GM18502 (cell line): ENCODE data around the gene BRSK2.
"Not testable (repeated sequence)": the region's sequence is repeated elsewhere in the genome, so short reads cannot be mapped to it uniquely, and the experiment has no call there.

ENCODE experiments used
- ATAC-seq: cut with Tn5 transposase; IDR thresholded peaks from one replicate; pipeline ENCODE4 v1.9.1; 2021; ENCODE audit warnings: mild to moderate bottlenecking; ENCODE audit not compliant: unreplicated experiment, poor library complexity

BRSK2 gene

DNA sequence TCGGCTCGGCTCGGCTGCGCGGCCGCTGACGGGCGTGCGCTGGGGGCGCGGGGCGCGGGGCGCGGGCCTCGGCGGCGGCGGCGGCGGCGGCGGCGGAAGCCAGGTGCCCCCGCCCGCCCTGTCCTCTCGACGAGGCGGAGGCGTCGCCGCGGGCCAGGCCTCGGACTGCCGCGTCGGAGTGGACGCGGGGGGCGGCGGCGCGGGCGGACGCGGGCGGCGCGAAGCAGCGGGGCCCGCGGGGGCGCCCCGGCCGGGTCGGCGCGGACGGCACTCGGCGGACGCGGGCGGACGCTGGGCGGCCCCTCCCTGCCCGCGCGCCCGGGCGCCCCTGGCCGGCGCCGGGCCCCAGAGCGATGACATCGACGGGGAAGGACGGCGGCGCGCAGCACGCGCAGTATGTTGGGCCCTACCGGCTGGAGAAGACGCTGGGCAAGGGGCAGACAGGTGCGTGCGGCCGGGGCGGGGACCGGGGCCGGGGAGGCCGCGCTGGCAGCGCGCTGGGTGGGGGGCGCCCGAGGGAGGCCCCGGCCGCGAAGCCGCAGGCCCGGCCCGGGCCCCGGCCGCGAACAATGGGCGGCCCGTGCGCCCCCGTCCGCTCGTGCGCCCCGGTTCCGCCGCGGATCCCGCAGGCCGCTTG is at the start of gene BRSK2:
TSS of gene BRSK2 (plus strand) at position 3 of the 637 bp plus-strand sequence. CDS start at position 354, 351 bp downstream.
- ATAC-seq = peak; percentile 3

DNA sequence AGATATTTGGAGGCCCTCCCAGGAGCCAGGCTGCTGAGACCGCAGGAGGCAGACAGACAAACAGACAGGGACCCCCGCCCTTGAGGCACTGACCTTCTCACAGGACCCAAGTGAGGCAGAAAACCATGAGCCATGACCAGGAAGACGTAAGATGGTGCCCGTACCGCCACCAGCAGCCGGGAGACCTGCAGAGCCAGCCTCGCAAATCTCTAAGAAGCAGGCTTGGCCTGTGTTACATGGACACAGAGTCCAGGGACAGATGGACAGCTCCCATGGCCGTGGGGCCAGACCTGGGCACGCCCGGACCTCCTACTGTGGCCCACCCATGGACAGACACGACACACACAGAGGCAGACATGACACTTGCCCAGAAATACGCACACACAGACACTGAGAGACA is 49.6 kb upstream of the BRSK2 start:
- no peak for ATAC-seq

DNA sequence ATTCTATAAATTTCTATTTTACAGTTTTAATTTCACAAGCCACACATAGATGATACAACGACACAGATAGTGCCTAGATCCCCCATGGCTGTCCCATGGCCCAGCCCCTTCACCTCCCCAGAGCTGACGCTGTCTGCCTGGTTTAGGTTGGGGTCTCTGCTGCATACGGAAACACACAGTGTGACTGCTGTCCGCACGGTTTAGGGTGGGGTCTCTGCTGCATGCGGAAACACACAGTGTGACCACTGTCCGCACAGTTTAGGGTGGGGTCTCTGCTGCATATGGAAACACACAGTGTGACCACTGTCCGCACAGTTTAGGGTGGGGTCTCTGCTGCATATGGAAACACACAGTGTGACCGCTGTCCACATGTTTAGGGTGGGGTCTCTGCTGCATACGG is 48.5 kb upstream of the BRSK2 start:
- not testable (repeated sequence) for ATAC-seq

DNA sequence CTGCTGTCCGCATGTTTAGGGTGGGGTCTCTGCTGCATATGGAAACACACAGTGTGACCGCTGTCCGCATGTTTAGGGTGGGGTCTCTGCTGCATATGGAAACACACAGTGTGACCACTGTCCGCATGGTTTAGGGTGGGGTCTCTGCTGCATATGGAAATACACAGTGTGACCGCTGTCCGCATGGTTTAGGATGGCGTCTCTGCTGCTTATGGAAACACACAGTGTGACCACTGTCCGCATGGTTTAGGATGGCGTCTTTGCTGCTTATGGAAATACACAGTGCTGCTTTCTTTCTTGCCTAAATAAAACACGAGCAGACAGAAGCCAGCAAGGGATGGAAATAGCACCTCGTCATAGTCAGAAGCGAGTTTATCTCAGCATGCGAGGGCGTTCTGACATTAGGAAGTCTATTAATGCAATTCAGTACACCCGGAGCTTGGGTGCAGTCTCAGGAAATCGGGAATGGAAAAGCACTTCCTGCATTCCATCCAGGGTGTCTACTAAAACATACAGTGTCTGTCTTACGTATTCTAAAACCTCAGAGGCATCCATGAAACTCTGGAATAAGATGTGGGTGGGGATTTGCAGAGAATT is 47.7 kb upstream of the BRSK2 start:
- ATAC-seq = no peak

GRCh38 chr11:1342946-1343345 is 46.8 kb upstream of the BRSK2 start:
- ATAC-seq = no peak

DNA sequence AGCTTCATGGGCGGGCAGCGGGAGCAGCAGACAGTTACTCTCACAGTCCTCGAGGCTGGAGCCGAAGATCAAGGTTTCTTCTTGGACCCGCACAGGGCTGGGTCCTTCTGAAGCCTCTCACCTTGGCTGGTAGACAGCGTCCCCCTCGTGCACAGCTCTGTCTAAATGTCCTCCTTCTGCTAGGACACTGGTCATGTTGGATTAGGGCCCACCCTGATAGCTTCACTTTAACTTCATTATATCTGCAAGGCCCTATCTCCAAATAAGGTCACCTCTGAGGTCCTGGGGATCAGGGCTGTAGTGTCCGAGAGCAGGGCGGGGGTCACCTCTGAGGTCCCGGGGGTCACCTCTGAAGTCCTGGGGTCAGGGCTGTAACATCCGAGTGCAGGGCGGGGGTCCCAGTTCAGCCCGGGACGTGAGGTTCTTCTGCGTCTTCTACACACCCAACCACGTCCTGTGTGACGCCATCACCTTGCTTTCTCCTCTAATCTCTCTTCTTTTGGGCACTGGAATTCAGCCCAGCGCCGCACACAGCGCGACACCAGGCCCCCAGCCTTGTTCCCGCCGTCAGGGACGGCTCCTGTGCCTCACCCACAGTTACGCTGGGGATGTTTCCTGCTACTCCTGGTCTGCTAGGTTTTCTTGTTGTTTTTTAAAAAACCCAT is 46.2 kb upstream of the BRSK2 start:
- no peak for ATAC-seq

- no peak for ATAC-seq
These were observed 45.6 kb upstream of the BRSK2 start for GRCh38 chr11:1344056-1344635.

GRCh38 chr11:1345737-1346513 is 43.8 kb upstream of the BRSK2 start:
- ATAC-seq = no peak

- ATAC-seq = no peak
These were observed 42.9 kb upstream of the BRSK2 start for GRCh38 chr11:1346669-1347390.

- not testable (repeated sequence) for ATAC-seq
These were observed 42.2 kb upstream of the BRSK2 start for GRCh38 chr11:1347411-1347999.

GRCh38 chr11:1348146-1348795 is 41.5 kb upstream of the BRSK2 start:
- no peak for ATAC-seq

GRCh38 chr11:1348796-1349326 is 40.9 kb upstream of the BRSK2 start:
- ATAC-seq = no peak

GRCh38 chr11:1349327-1350041 is 40.2 kb upstream of the BRSK2 start:
- ATAC-seq = no peak

- ATAC-seq = no peak
These were observed 39.5 kb upstream of the BRSK2 start for GRCh38 chr11:1350086-1350725.

DNA sequence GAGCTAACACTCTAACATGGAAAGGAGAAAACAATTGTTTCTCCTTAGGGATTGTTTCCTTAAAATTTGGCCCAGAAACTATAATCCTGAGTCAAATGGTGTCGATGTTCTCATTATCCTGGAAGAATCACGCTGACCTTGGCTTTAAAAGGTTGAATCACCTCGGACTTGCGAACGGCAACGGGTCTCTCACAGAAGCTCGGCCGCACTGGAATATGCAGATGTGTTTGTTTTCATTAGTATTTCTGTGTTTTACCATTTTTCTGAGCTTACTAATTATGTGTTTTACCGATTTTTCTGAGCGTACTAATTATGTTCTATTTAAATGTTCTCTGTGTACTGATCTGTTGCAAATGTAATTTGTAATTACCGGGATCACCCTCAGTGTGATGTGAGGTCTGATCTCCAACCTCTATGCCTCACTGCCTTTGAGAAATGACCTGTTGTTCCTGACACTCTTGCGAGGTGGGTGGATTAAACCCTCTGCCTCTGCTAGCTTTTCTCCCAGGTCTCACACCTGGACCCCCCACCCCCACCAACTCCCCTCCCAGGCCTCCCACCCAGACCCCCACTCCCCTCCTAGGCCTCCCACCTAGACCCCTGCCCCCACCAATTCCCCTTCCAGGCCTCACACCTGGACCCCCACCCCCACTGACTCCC is 38.3 kb upstream of the BRSK2 start:
- no peak for ATAC-seq

DNA sequence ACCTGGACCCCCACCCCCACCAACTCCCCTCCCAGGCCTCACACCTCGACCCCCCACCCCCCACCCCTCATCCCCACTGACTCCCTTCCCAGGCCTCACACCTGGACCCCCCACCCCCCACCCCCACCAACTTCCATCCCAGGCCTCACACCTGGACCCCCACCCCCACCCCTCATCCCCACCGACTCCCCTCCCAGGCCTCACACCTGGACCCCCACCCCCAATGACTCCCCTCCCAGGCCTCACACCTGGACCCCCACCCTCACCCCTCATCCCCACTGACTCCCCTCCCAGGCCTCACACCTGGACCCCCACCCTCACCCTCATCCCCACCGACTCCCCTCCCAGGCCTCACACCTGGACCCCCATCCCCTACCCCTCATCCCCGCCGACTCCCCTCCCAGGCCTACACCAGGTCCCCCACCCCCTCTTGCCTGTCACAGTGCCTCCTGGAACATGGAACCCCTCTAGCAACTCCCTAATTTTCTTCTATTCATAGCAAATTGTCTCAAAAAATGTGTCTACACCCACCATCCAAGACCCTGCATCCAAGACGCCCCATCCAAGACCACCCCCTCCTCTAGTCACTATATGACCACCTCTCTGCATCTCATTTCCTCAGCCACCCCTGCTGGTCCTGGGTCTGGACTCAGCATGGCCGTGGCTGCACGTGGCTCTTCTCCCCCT is 36.9 kb upstream of the BRSK2 start:
- ATAC-seq = no peak
